ENCODE measurements around the gene MYRF.

Gene MYRF

DNA sequence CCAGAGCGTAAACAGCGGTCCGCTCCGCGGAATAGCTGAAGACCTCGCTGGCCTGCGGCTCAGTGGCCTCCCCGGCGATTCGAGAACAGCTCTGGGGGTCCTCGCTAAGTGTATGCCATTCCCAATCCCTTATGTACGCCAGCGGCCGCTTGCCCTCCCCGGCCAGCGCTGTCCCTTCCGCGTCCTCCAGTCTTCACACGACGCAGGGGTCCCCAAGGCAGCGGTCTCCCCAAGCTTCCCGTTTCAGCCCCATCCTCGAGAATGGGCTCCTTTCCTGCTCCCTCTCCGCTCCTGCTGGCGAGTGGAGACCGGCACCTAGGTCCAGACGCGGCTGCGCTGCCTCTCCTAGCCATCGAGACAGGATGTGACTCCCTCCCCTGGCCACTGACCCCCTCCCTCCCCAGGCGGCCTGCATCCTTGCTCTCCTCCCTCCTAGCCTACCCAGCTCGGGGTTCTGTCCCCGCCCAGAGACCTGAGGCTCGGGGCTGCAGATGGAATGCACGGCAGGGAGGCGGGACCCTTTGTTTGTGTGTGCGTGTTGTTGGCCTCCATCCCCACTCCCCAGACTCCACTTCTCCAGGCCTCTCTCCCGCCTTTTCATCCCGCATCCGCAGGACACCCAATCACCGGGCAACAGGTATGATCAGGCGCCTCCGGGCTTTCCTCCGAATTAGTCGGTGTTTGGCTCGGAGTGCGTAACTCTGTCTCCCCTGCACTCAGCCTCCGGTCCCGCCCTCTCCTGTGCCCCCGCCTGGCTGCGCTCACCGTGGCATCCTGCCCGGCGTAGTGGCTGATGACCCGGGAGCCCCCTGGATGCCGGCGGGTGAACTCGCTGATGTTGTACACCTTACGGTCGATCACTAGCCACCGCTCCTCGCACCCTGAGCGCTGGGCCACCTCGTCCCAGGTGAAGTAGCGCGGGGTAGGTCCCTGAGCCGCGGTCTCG is 63.6 kb downstream of the MYRF start:
- TF ChIP-seq, protein P1, sequence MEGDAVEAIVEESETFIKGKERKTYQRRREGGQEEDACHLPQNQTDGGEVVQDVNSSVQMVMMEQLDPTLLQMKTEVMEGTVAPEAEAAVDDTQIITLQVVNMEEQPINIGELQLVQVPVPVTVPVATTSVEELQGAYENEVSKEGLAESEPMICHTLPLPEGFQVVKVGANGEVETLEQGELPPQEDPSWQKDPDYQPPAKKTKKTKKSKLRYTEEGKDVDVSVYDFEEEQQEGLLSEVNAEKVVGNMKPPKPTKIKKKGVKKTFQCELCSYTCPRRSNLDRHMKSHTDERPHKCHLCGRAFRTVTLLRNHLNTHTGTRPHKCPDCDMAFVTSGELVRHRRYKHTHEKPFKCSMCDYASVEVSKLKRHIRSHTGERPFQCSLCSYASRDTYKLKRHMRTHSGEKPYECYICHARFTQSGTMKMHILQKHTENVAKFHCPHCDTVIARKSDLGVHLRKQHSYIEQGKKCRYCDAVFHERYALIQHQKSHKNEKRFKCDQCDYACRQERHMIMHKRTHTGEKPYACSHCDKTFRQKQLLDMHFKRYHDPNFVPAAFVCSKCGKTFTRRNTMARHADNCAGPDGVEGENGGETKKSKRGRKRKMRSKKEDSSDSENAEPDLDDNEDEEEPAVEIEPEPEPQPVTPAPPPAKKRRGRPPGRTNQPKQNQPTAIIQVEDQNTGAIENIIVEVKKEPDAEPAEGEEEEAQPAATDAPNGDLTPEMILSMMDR (IDR thresholded peaks at IDR 0.05; ENCODE audit: low read depth, low read length): no peak
- H3K4me3 ChIP-seq (replicated peaks in 1 of 2; ENCODE audit: low read depth in 2 of 2, low read length in 2 of 2): peak overlapping the region; percentile 84 to 87
- DNase-seq (ENCODE audit: low read depth in 2 of 2): peak; percentile 83 to 87

DNA sequence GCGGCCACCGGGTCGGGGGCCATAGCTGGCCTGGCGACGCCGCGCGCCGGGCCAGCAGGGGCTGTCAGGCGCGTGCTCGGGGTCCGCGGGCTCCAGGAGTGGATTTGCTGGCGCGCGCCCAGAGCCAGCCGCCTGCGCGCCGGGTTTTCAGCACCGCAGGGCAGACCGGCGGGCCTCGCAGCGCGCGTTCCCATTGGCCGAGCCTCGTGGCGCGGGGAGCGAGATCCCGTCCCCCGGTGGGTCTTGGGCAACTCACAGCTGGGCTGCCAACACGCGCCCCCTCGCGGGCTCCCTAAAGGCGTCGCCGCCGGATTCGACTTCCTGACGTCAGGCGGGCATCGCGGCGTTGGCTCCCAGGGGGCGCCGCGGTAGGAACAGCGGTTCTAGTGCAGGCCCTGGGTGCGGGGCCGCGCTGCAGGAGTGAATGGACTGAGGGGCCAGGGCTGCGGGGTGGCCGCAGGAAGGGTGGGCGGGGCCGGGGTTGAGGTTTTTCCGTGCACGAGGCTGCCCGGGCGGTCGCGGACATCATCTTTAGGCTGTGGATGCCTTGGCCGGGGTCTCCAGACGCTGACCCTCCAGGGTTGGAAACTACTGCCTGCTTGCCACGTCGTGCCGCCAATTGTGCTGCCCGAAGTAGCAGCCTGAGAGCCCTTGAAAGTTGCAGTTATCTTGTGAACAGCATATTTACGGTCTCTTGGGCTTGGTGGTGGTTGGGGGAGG is 64.5 kb downstream of the MYRF start, which contains the start of gene FADS1:
FADS1 (minus strand) TSS at position 268 of the 720 bp plus-strand sequence; CDS start at position 194, 74 bp downstream.
- TF ChIP-seq, protein P1 (IDR thresholded peaks at IDR 0.05; ENCODE audit: low read depth, low read length): peak; percentile 47
- peak within 1 kb of the TSS; percentile 84 to 87 for H3K4me3 ChIP-seq (replicated peaks in 1 of 2; ENCODE audit: low read depth in 2 of 2, low read length in 2 of 2)
- peak; percentile 95 to 98 for DNase-seq (ENCODE audit: low read depth in 2 of 2)

DNA sequence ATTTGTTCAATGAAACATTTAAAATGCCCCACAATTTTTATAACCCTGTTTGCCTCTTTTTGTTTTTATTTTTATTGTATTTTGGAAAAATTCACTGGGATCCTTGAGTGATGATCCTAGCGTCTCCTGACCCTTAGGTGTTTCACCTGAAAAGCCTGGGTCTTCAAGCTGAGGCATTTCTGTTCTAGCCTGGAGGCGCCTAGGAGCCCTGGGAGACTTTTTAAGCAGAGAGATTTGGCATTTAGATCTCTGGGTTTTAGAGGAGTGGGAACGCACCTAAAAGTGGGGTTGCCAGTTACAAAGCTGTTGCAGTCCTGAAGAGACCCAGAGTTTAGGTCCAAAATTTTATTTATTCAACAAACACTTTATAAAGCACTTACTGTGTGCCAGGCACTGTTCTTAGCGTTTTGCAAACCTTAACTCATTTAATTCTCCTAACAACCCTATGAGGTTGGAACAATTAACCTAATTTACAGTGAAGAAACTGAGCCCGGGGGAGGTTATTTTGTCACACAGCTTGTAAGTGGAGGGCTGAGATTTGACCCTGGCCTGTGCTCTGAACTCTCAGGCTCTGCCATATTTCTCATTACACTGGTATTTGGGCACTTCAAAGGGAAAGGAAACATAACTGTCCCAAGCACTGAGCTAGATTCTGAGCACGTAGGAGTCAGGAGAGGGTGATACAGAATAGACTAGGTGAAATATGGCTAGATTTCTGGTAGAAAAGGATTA is 65.2 kb downstream of the MYRF start:
- DNase-seq (ENCODE audit: low read depth in 2 of 2): no peak
- H3K4me3 ChIP-seq (replicated peaks in 1 of 2; ENCODE audit: low read depth in 2 of 2, low read length in 2 of 2): peak overlapping the region; percentile 84 to 87
- TF ChIP-seq, protein P1 (IDR thresholded peaks at IDR 0.05; ENCODE audit: low read depth, low read length): no peak

DNA sequence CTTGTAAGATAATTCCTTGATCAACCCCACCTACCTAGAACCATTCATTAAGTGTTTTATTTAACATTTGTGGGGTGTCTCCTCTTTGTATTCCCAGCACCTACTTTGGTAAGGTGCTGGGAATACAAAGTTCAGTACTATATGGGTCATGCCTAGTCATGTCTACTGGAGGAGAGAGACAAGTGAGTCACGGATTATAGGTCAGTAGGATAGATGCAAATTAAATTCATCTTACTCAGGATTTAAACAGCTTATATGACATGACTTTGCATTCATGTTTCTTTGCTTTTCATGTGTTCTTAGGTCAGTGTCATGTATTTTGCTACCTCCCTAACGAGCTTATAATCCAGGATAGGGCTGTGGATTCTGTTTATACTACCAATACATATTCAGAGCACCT is 67.7 kb downstream of the MYRF start:
- DNase-seq (ENCODE audit: low read depth in 2 of 2): peak in 1 of 2 donors; percentile 80
- H3K4me3 ChIP-seq (replicated peaks in 1 of 2; ENCODE audit: low read depth in 2 of 2, low read length in 2 of 2): no peak overlapping the region
- TF ChIP-seq, protein P1 (IDR thresholded peaks at IDR 0.05; ENCODE audit: low read depth, low read length): no peak

DNA sequence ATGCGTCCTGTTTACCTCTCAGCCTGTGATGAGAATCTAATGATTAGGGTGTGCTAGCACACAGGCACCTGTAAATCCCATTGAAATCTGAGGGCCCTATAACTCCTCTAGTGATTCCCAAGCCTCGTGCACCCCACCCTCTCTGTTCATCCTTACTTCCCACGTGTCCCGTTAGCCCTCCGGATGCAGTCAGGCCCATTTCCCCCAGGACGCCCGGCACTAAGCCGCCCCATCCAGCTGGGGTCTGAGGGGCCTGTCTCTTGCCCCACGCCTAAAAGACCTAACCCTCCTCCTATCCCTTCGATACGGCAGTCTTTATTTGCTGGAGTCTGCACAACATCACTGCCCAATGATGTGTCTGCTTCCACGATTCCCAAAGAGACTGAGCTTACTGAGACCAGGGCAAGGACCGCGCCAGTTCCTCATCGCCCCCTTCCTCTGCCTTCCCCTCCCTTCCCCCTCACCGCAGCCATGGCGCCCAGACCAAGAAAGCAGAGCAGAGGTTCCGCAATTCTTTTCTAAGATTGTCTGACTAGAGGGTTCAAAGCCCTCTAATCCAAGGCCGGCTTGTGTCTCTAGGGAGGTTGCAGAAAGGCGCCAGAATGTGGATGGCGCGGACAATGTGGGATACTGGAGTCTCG is 74.6 kb downstream of the MYRF start:
- TF ChIP-seq, protein P1 (IDR thresholded peaks at IDR 0.05; ENCODE audit: low read depth, low read length): no peak
- no peak for DNase-seq (ENCODE audit: low read depth in 2 of 2)
- peak overlapping the region; percentile 73 to 96 for H3K4me3 ChIP-seq (replicated peaks in 1 of 2; ENCODE audit: low read depth in 2 of 2, low read length in 2 of 2)
